MM.1S (cell line): ENCODE results near the gene GALNT7.

Experiments
- DNase-seq: peaks from one replicate; pipeline ENCODE4 v3.0.0-alpha.2; 2015
- H2AFZ ChIP-seq: fragments of 300-600 bp; sonication (generic); 2 replicates; pipeline ENCODE4 v1.6.0; 2016; ENCODE audit warnings: antibody characterized with exemption, low read length
- H3F3A ChIP-seq: fragments of 300-600 bp; sonication (generic); 2 replicates; pipeline ENCODE4 v1.6.1; 2016; ENCODE audit warnings: mild to moderate bottlenecking, antibody characterized with exemption, low read length, moderate library complexity, mixed read lengths; ENCODE audit not compliant: insufficient read depth
- H3K27ac ChIP-seq: fragments of 300-600 bp; sonication (generic); 2 replicates; pipeline ENCODE4 v1.5.1; 2016; ENCODE audit warnings: mild to moderate bottlenecking, low read length
- H3K27me3 ChIP-seq: fragments of 300-600 bp; sonication (generic); replicated peaks from 2 replicates; pipeline ENCODE4 v1.6.0; 2016; ENCODE audit warnings: low read length; ENCODE audit not compliant: insufficient read depth
- H3K36me3 ChIP-seq: fragments of 300-600 bp; sonication (generic); replicated peaks from 2 replicates; pipeline ENCODE4 v1.6.1; 2016; ENCODE audit warnings: mild to moderate bottlenecking, low read length, mixed read lengths; ENCODE audit not compliant: insufficient read depth
- H3K4me1 ChIP-seq: fragments of 300-600 bp; sonication (generic); 2 replicates; pipeline ENCODE4 v1.6.1; 2016; ENCODE audit warnings: low read length, mixed read lengths
- H3K4me2 ChIP-seq: fragments of 300-600 bp; sonication (generic); 2 replicates; pipeline ENCODE4 v1.6.0; 2016; ENCODE audit warnings: low read depth, low read length
- H3K4me3 ChIP-seq: fragments of 300-600 bp; sonication (generic); 2 replicates; pipeline ENCODE4 v1.5.1; 2016; ENCODE audit warnings: low read length, mixed read lengths
- H3K79me2 ChIP-seq: fragments of 300-600 bp; sonication (generic); 2 replicates; pipeline ENCODE4 v1.6.1; 2016; ENCODE audit warnings: mixed run types, low read length, mixed read lengths
- H3K9ac ChIP-seq: fragments of 300-600 bp; sonication (generic); 2 replicates; pipeline ENCODE4 v1.6.1; 2016; ENCODE audit warnings: low read length, mixed read lengths
- H3K9me2 ChIP-seq: fragments of 300-600 bp; sonication (generic); replicated peaks from 2 replicates; pipeline ENCODE4 v1.6.1; 2016; ENCODE audit warnings: mild to moderate bottlenecking, low read length, mixed read lengths; ENCODE audit not compliant: insufficient read depth
- H3K9me3 ChIP-seq: fragments of 300-600 bp; sonication (generic); replicated peaks from 2 replicates; pipeline ENCODE4 v1.6.1; 2016; ENCODE audit warnings: mild to moderate bottlenecking, low read length, mixed read lengths; ENCODE audit not compliant: insufficient read depth
- H4K20me1 ChIP-seq: fragments of 300-600 bp; sonication (generic); 2 replicates; pipeline ENCODE4 v1.6.1; 2016; ENCODE audit warnings: mild to moderate bottlenecking, low read length, moderate library complexity, mixed read lengths; ENCODE audit not compliant: insufficient read depth
- CTCF ChIP-seq: fragments of 300-600 bp; sonication (generic); IDR thresholded peaks from 2 replicates; pipeline ENCODE4 v1.5.1; 2016; ENCODE audit warnings: antibody characterized with exemption, low read length, mixed read lengths
- EZH2 ChIP-seq: fragments of 300-600 bp; sonication (generic); optimal IDR thresholded peaks from 2 replicates; pipeline ENCODE3; 2017; ENCODE audit warnings: low read depth, mild to moderate bottlenecking, antibody characterized with exemption, low read length, mixed read lengths
- EZH2phosphoT487 ChIP-seq: fragments of 300-600 bp; sonication (generic); IDR thresholded peaks from 2 replicates; pipeline ENCODE4 v1.6.1; 2018; ENCODE audit warnings: antibody characterized with exemption, low read length

Gene GALNT7

GRCh38 chr4:173256825-173257224 is 88.2 kb downstream of the GALNT7 start:
- Histone ChIP-seq H3K4me2 (no peak overlapping the region), H3K4me3 (no peak overlapping the region), H3K9ac (no peak overlapping the region), H3K79me2 (peaks cover 5% of the 10 kb centered on the region; the same call in 1 of the 2 replicates), H3K27me3 (no peaks in the 10 kb centered on the region), H3K4me1 (peaks cover 32% of the 10 kb centered on the region), H3K9me3 (no peaks in the 10 kb centered on the region), H3K27ac (no peak overlapping the region), H4K20me1 (no peaks in the 10 kb centered on the region), H3K9me2 (no peaks in the 10 kb centered on the region), H3K36me3 (no peaks in the 10 kb centered on the region), H3F3A (0 out of 2 replicates have a peak, but pooled peaks cover 6% of the 10 kb centered on the region), H2AFZ (no peak overlapping the region)
- TF ChIP-seq EZH2 (no peak), EZH2phosphoT487 (no peak), CTCF (no peak)
- DNase-seq = no peak

GRCh38 chr4:173257732-173258717 is 89.4 kb downstream of the GALNT7 start:
- Histone ChIP-seq H3K9me3 (no peaks in the 10 kb centered on the region), H3K27me3 (no peaks in the 10 kb centered on the region), H3K27ac (no peak overlapping the region), H3K79me2 (peaks cover 5% of the 10 kb centered on the region; the same call in 1 of the 2 replicates), H3K9me2 (no peaks in the 10 kb centered on the region), H3K4me2 (no peak overlapping the region), H3K4me3 (no peak overlapping the region), H2AFZ (no peak overlapping the region), H3K9ac (no peak overlapping the region), H3F3A (no peaks in the 10 kb centered on the region), H3K4me1 (peaks cover 23% of the 10 kb centered on the region), H3K36me3 (no peaks in the 10 kb centered on the region), H4K20me1 (no peaks in the 10 kb centered on the region)
- TF ChIP-seq CTCF (peak; percentile 85), EZH2 (no peak)
- DNase-seq = peak; percentile 76

- 0 out of 2 replicates have a peak, but pooled peaks cover 2% of the 10 kb centered on the region for H3F3A ChIP-seq
- no peaks in the 10 kb centered on the region for H4K20me1 ChIP-seq
- no peak overlapping the region for H3K27ac ChIP-seq
- TF ChIP-seq EZH2 = no peak
- no peak for TF ChIP-seq EZH2phosphoT487
- TF ChIP-seq CTCF = no peak
- no peaks in the 10 kb centered on the region for H3K9me3 ChIP-seq
- no peak overlapping the region for H3K4me3 ChIP-seq
- DNase-seq = no peak
- no peaks in the 10 kb centered on the region for H3K27me3 ChIP-seq
- H3K79me2 ChIP-seq = peaks cover 8% of the 10 kb centered on the region; the same call in 1 of the 2 replicates
- no peak overlapping the region for H3K4me2 ChIP-seq
- no peak overlapping the region for H3K9ac ChIP-seq
- no peak overlapping the region for H2AFZ ChIP-seq
- H3K4me1 ChIP-seq = peaks cover 29% of the 10 kb centered on the region
- H3K9me2 ChIP-seq = no peaks in the 10 kb centered on the region
- no peaks in the 10 kb centered on the region for H3K36me3 ChIP-seq
Measured at GRCh38 chr4:173258866-173259265, 90.3 kb downstream of the GALNT7 start.
